Dermis microvascular lymphatic vessel endothelial cell (primary cell): ENCODE results near the gene SDK2. TPM values are rescaled to one million over a fixed set of nuclear protein-coding genes. Genes with fewer than 3 reads are reported as not detected.

Experiments
- DNase-seq, 2 donors: peaks; one replicate each; pipeline versions ENCODE4 v3.0.0 to v3.0.0-alpha.2; 2010; ENCODE audit warnings: low read depth in 2 of 2
- total RNA-seq: library from RNA; depleted of rRNA; stranded (reverse); fragments of >200 nt; gene quantifications from 2 replicates; pipeline ENCODE4 v1.2.1, GENCODE V29; 2014

The SDK2 gene
- total RNA-seq, 1 donor from 2014 or later = not detected

GRCh38 chr17:73654241-73654640 lies 10.0 kb upstream of the SDK2 start:
- no peak for DNase-seq

- DNase-seq = no peak
Observed at GRCh38 chr17:73653810-73654209, 9.6 kb upstream of the SDK2 start.

GRCh38 chr17:73652886-73653480 lies 8.7 kb upstream of the SDK2 start:
- DNase-seq = no peak

- no peak for DNase-seq
Observed at GRCh38 chr17:73650617-73651200, 6.5 kb upstream of the SDK2 start.

- DNase-seq = no peak
Observed at GRCh38 chr17:73650140-73650539, 5.9 kb upstream of the SDK2 start.

GRCh38 chr17:73648974-73649373 lies 4.7 kb upstream of the SDK2 start:
- no peak for DNase-seq

- no peak for DNase-seq
Observed at GRCh38 chr17:73648543-73648820, 4.2 kb upstream of the SDK2 start.

- no peak for DNase-seq
Observed at GRCh38 chr17:73647772-73648542, 3.7 kb upstream of the SDK2 start.

GRCh38 chr17:73647301-73647695 lies 3.1 kb upstream of the SDK2 start:
- no peak for DNase-seq

- DNase-seq = no peak
Observed at GRCh38 chr17:73646409-73647300, 2.4 kb upstream of the SDK2 start.

- peak in 1 of 2 donors; percentile 26 for DNase-seq
Observed at GRCh38 chr17:73645050-73645871, 1.0 kb upstream of the SDK2 start.

GRCh38 chr17:73643852-73644144 lies 447 bp downstream of the SDK2 start:
- DNase-seq = no peak

GRCh38 chr17:73643001-73643851 lies 1.0 kb downstream of the SDK2 start:
- no peak for DNase-seq

- no peak for DNase-seq
Observed at GRCh38 chr17:73642659-73643000, 1.6 kb downstream of the SDK2 start.

- no peak for DNase-seq
Observed at GRCh38 chr17:73641826-73642600, 2.2 kb downstream of the SDK2 start.

- DNase-seq = no peak
Observed at GRCh38 chr17:73640691-73641090, 3.6 kb downstream of the SDK2 start.

- no peak for DNase-seq
Observed at GRCh38 chr17:73639932-73640331, 4.3 kb downstream of the SDK2 start.

- DNase-seq = no peak
Observed at GRCh38 chr17:73639322-73639721, 4.9 kb downstream of the SDK2 start.

- DNase-seq = no peak
Observed at GRCh38 chr17:73638556-73638955, 5.7 kb downstream of the SDK2 start.

- no peak for DNase-seq
Observed at GRCh38 chr17:73637866-73638265, 6.4 kb downstream of the SDK2 start.
